ENCODE results near the gene KANSL1L. TPM values are rescaled to one million over a fixed set of nuclear protein-coding genes. Genes with fewer than 3 reads are reported as not detected.

The KANSL1L gene
- total RNA-seq, 4 donors from 2014 or later: 18.0 to 48.7 (median 25.6) TPM

DNA sequence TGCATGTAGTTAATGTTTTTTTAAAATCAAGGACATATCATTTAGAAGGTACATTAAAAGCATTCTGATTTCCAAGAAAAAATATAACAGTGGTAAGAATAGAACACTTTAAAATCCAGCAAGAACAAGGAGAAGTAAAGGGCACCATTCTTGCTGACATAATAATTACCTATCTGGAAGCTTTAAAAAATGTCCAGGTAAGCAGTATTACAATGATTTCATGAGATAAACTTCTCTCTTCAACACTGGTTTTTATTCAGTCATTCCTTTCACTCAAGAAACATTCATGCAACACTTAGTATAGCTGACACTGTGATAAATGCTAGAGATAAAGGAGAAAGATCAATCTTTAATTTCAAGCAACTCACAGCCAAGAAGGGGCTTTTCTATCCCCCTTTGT is 2.9 kb upstream of the KANSL1L start:
- Histone ChIP-seq H3K4me1 (peaks cover 10% of the 10 kb centered on the region), H3K27me3 (no peaks in the 10 kb centered on the region), H3K4me3 (no peak overlapping the region), H3K9me3 (no peaks in the 10 kb centered on the region), H3K36me3 (no peaks in the 10 kb centered on the region), H3K27ac (no peak overlapping the region)
- TF ChIP-seq POLR2AphosphoS5 (IDR thresholded peaks at IDR 0.05) (no peak), POLR2A (IDR thresholded peaks at IDR 0.05) (no peak), EP300 (IDR thresholded peaks at IDR 0.05) (no peak)
- TF ChIP-seq, protein P1, sequence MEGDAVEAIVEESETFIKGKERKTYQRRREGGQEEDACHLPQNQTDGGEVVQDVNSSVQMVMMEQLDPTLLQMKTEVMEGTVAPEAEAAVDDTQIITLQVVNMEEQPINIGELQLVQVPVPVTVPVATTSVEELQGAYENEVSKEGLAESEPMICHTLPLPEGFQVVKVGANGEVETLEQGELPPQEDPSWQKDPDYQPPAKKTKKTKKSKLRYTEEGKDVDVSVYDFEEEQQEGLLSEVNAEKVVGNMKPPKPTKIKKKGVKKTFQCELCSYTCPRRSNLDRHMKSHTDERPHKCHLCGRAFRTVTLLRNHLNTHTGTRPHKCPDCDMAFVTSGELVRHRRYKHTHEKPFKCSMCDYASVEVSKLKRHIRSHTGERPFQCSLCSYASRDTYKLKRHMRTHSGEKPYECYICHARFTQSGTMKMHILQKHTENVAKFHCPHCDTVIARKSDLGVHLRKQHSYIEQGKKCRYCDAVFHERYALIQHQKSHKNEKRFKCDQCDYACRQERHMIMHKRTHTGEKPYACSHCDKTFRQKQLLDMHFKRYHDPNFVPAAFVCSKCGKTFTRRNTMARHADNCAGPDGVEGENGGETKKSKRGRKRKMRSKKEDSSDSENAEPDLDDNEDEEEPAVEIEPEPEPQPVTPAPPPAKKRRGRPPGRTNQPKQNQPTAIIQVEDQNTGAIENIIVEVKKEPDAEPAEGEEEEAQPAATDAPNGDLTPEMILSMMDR (IDR thresholded peaks at IDR 0.05): no peak
- no peak for DNase-seq (ENCODE audit: low spot score in 2 of 2)

DNA sequence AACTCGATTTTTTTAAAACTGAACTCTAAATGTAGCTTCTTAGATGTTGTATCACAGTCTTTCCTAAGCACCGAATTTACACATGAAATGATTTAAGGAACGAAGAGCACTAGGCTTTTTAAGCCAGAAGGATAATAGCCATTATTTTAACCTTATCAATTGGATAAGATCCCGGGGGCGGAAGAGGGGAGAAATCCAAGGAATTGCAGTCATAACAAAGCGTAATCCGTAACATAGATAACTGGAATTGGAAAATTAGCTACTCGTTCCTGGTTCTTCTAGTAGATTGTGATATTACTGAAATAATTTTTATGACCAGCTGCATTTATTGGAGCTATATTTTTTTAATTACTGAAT is 988 bp upstream of the KANSL1L start:
- Histone ChIP-seq H3K27me3 (no peaks in the 10 kb centered on the region), H3K4me1 (peaks cover 29% of the 10 kb centered on the region), H3K36me3 (no peaks in the 10 kb centered on the region), H3K4me3 (peak overlapping the region; percentile 86), H3K9me3 (no peaks in the 10 kb centered on the region), H3K27ac (peak overlapping the region; percentile 98)
- TF ChIP-seq POLR2AphosphoS5 (IDR thresholded peaks at IDR 0.05): no peak
- TF ChIP-seq, protein P1 (IDR thresholded peaks at IDR 0.05): no peak
- TF ChIP-seq POLR2A (IDR thresholded peaks at IDR 0.05): no peak
- TF ChIP-seq EP300 (IDR thresholded peaks at IDR 0.05): no peak
- WGBS: 6% methylated on average over 8 of the region's 8 CpGs
- no peak for DNase-seq (ENCODE audit: low spot score in 2 of 2)

DNA sequence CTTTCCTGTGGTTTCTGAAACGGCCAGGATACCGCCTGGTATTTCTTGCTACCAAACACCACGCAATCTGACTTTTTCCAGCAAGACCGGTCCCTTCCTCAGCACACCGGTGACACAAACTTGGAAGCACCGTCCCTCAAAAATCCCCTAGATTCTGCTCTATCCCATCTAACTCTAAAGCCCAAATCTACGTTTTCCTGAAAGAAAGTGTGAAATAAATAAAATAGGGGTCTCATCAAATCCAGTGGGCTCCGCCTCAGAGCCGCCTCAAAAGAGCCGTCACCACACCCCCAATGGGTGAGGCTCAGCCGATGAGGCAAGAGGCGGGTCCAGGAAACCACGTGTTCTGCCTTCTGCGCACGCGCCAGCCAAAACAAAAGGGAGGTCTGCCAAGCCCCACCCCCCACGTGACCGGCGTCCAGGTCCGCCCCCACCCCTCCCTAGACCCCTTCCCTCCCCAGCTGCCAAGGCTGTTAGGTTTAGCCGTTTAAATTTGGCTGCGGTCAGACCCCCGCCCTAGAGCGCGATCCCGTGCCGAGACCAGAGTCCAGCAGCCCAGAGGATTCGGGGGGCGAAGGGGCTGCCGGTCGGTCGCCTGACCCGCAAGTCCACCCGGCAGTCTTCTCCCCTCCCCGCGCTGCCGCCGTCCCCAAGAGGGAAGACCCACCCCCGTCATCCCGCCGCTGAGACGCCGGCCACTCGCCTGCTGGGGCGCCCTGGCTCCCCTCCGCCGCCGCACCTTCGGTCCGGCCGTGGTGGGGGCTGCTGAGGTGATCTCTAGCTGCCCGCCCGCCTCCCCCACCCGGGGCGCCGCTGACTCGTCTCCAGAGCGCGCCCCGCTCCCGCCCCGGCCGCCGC is 534 bp downstream of the KANSL1L start:
- no peak for TF ChIP-seq EP300 (IDR thresholded peaks at IDR 0.05)
- peak in 1 of 2 donors; percentile 50 for TF ChIP-seq POLR2A (IDR thresholded peaks at IDR 0.05)
- peak in 2 of 3 donors; percentile 23 to 30 for TF ChIP-seq POLR2AphosphoS5 (IDR thresholded peaks at IDR 0.05)
- TF ChIP-seq, protein P1 (IDR thresholded peaks at IDR 0.05): no peak
- under 1% methylated on average over 13 of the region's 64 CpGs for WGBS
- peaks cover 41% of the 10 kb centered on the region for H3K4me1 ChIP-seq
- H3K36me3 ChIP-seq: no peaks in the 10 kb centered on the region
- peak overlapping the region; percentile 98 for H3K27ac ChIP-seq
- H3K27me3 ChIP-seq: no peaks in the 10 kb centered on the region
- peak; percentile 97 to 98 for DNase-seq (ENCODE audit: low spot score in 2 of 2)
- H3K4me3 ChIP-seq: peak overlapping the region; percentile 86
- no peaks in the 10 kb centered on the region for H3K9me3 ChIP-seq

DNA sequence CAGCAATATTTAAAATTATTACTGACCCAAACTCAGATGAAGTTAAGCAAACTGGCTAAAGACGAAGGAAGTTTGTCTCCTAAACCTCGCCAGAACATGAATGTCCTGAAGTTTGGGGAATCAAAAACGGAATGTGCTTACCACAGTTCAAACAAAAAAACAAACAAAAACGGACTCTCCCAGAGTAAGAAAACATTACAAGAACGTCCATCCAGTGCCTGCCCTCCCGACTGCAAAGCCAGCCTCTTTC is 1.1 kb downstream of the KANSL1L start:
- H3K4me3 ChIP-seq: peak overlapping the region; percentile 86
- no peaks in the 10 kb centered on the region for H3K27me3 ChIP-seq
- no peak for TF ChIP-seq EP300 (IDR thresholded peaks at IDR 0.05)
- no peak for TF ChIP-seq POLR2A (IDR thresholded peaks at IDR 0.05)
- no peak for TF ChIP-seq POLR2AphosphoS5 (IDR thresholded peaks at IDR 0.05)
- TF ChIP-seq, protein P1 (IDR thresholded peaks at IDR 0.05): no peak
- peaks cover 41% of the 10 kb centered on the region for H3K4me1 ChIP-seq
- peak overlapping the region; percentile 98 for H3K27ac ChIP-seq
- DNase-seq (ENCODE audit: low spot score in 2 of 2): no peak
- WGBS: under 1% methylated on average over 6 of the region's 6 CpGs
- H3K9me3 ChIP-seq: no peaks in the 10 kb centered on the region
- no peaks in the 10 kb centered on the region for H3K36me3 ChIP-seq

DNA sequence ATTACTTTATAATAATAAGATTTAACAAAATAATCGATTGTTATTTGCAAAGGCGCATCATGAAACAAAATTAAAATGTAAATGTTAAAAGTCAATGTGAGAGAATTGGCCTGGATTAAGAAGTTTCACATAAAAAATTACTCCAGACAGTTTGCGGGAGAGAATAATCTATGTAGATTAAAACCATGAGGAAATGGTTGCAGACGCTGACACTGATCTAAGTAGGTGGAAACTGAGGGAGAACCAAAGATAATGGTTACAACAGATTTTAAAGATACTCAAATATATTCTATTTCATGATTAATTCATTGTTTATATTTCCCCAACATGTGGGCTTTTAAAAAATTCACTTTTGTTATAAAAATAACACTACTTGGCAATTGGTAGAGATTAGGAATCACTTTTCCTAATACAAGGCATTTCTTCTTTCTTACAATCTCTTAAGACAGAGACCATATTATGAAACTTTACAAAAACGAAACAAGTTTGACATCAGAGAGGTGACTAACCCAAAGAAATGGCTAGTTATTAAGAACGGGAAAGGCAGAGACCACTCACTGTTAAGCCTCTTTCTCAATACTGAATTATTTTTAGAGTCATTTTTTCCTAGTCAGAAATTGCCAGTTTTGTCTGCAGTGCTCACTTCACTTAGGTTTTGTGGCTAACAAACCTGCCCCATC is 1.6 kb downstream of the KANSL1L start:
- H3K36me3 ChIP-seq: no peaks in the 10 kb centered on the region
- H3K27me3 ChIP-seq: no peaks in the 10 kb centered on the region
- H3K9me3 ChIP-seq: no peaks in the 10 kb centered on the region
- peaks cover 41% of the 10 kb centered on the region for H3K4me1 ChIP-seq
- DNase-seq (ENCODE audit: low spot score in 2 of 2): no peak
- TF ChIP-seq POLR2AphosphoS5 (IDR thresholded peaks at IDR 0.05): no peak
- no peak for TF ChIP-seq EP300 (IDR thresholded peaks at IDR 0.05)
- TF ChIP-seq, protein P1 (IDR thresholded peaks at IDR 0.05): no peak
- TF ChIP-seq POLR2A (IDR thresholded peaks at IDR 0.05): peak in 1 of 2 donors; percentile 15
- WGBS: 14% methylated on average over 6 of the region's 6 CpGs
- peak overlapping the region; percentile 86 for H3K4me3 ChIP-seq
- H3K27ac ChIP-seq: peak overlapping the region; percentile 98

All from suprapubic skin (tissue), 4 donors.